Osteoblast (primary cell): ENCODE results near the gene CXCL9. TPM values are rescaled to one million over a fixed set of nuclear protein-coding genes. Genes with fewer than 3 reads are reported as not detected.
"Not testable (repeated sequence)": the region's sequence is repeated elsewhere in the genome, so short reads cannot be mapped to it uniquely, and the experiment has no call there.

Experiments used
- DNase-seq: peaks from one replicate; pipeline ENCODE4 v3.0.0; 2011; ENCODE audit warnings: low spot score, mixed read lengths; ENCODE audit not compliant: insufficient read length; ENCODE audit errors: missing footprints
- H2AFZ ChIP-seq: 2 replicates; pipeline ENCODE4 v1.6.0; 2011; ENCODE audit warnings: mild to moderate bottlenecking, low read length
- H3K27ac ChIP-seq: 2 replicates; pipeline ENCODE4 v1.5.1; 2011; ENCODE audit warnings: mild to moderate bottlenecking, low read depth, low read length, moderate library complexity
- H3K27me3 ChIP-seq: 2 replicates; pipeline ENCODE4 v1.6.0; 2012; ENCODE audit warnings: mild to moderate bottlenecking, control low read depth, inconsistent platforms, low read length, moderate library complexity; ENCODE audit not compliant: insufficient read depth
- H3K36me3 ChIP-seq: 2 replicates; pipeline ENCODE4 v1.5.1; 2011; ENCODE audit warnings: mild to moderate bottlenecking, low read length, control low read depth, moderate library complexity; ENCODE audit not compliant: insufficient read depth
- H3K4me1 ChIP-seq: 2 replicates; pipeline ENCODE4 v1.5.1; 2011; ENCODE audit warnings: mild to moderate bottlenecking, low read length, control low read depth, moderate library complexity; ENCODE audit not compliant: insufficient read depth
- H3K4me2 ChIP-seq: 2 replicates; pipeline ENCODE4 v1.6.0; 2011; ENCODE audit warnings: mild to moderate bottlenecking, low read length; ENCODE audit not compliant: insufficient read depth
- H3K4me3 ChIP-seq: fragments of 200-600 bp; sonication (generic); 3 replicates; pipeline ENCODE4 v1.5.1; 2012; ENCODE audit warnings: mild to moderate bottlenecking, low read length, inconsistent platforms; ENCODE audit not compliant: insufficient read depth
- H3K79me2 ChIP-seq: 2 replicates; pipeline ENCODE4 v1.6.0; 2012; ENCODE audit warnings: mild to moderate bottlenecking, low read length, control low read depth, inconsistent platforms; ENCODE audit not compliant: insufficient read depth
- H3K9me3 ChIP-seq: 2 replicates; pipeline ENCODE4 v1.5.1; 2011; ENCODE audit warnings: low read depth, low read length, control low read depth
- H4K20me1 ChIP-seq: 2 replicates; pipeline ENCODE4 v1.6.0; 2012; ENCODE audit warnings: mild to moderate bottlenecking, low read length, control low read depth; ENCODE audit not compliant: insufficient read depth
- total RNA-seq: library from RNA; depleted of rRNA; stranded (reverse); fragments of >200 nt; gene quantifications from 2 replicates; pipeline ENCODE4 v1.2.3, GENCODE V29; 2012
- TF ChIP-seq, protein P1 (sequence below): IDR thresholded peaks from 2 replicates; pipeline ENCODE4 v1.5.1; 2011; ENCODE audit warnings: mild to moderate bottlenecking, low read depth, low read length, moderate library complexity; ENCODE audit errors: extremely low read depth

Gene CXCL9
- total RNA-seq = not detected in 2 replicates

DNA sequence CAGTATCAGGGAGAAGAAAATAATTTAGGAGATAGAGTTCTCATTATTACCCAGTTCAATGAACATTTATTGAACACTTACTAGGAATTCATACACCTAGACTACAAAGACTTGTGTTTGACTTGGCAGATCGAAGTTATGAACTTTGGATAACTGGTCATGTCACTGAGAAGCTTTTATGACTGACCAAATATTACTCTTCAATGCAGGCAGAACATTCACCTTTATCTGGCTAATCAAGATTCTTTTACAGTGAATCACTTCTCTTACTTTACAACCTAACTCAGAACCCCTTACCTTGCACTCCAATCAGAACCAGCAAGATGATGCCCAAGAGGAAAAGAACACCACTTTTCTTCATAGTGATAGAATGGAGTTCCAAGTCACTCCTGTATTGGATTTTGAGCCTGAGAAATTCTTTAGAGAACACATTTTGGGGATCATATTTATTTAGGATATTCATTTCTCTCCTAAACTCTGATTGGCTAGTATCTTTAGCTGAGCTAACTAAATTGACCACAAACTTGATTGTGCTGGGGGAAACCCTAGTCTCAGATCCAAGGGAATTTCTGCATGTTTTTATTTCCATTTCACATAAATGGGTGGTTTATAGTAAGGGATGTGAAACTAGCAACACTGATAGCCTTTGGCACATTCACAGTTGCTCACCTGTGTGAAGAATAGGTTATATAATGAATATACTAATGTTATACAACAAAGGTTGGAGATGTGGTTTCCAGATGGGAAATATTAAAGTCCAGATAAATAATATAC is at the start of gene CXCL9:
Gene CXCL9, minus strand, starts transcription at position 421 of the 774 bp plus-strand sequence. Its CDS starts 60 bp downstream, at position 361.
- H3K36me3 ChIP-seq = no peaks in the 10 kb centered on the region
- no peak within 1 kb of the TSS for H3K4me3 ChIP-seq
- H2AFZ ChIP-seq = no peak within 1 kb of the TSS
- H3K9me3 ChIP-seq = no peaks in the 10 kb centered on the region
- H3K79me2 ChIP-seq = no peaks in the 10 kb centered on the region
- no peaks in the 10 kb centered on the region for H4K20me1 ChIP-seq
- no peak within 1 kb of the TSS for H3K27ac ChIP-seq
- peaks cover 3% of the 10 kb centered on the region for H3K27me3 ChIP-seq
- no peak within 1 kb of the TSS for H3K4me2 ChIP-seq
- H3K4me1 ChIP-seq = peaks cover 9% of the 10 kb centered on the region
- no peak for DNase-seq
- TF ChIP-seq, protein P1, sequence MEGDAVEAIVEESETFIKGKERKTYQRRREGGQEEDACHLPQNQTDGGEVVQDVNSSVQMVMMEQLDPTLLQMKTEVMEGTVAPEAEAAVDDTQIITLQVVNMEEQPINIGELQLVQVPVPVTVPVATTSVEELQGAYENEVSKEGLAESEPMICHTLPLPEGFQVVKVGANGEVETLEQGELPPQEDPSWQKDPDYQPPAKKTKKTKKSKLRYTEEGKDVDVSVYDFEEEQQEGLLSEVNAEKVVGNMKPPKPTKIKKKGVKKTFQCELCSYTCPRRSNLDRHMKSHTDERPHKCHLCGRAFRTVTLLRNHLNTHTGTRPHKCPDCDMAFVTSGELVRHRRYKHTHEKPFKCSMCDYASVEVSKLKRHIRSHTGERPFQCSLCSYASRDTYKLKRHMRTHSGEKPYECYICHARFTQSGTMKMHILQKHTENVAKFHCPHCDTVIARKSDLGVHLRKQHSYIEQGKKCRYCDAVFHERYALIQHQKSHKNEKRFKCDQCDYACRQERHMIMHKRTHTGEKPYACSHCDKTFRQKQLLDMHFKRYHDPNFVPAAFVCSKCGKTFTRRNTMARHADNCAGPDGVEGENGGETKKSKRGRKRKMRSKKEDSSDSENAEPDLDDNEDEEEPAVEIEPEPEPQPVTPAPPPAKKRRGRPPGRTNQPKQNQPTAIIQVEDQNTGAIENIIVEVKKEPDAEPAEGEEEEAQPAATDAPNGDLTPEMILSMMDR = no peak

DNA sequence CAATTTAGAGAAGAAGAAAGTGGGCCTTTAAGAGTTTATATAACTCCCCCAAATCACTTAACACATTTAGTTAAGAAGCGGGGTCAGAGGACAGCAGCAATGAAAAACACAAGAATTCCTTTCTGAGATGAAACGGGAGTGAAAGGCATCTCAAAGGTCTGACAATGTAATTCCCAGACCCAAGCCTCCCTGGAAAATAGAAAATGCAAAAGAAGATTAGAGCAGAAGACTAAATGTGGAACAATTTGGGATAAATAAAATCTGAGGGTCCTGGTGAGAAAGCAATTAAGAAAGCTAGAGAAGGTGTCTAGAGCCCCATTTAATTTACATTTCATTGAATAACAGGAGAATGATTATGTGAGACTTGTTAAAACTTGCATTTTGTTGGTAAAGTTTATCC is 48.1 kb upstream of the CXCL9 start:
- Histone ChIP-seq H3K79me2 (no peaks in the 10 kb centered on the region), H3K4me3 (no peak overlapping the region), H3K27ac (no peak overlapping the region), H4K20me1 (no peaks in the 10 kb centered on the region), H3K4me1 (no peaks in the 10 kb centered on the region), H3K4me2 (no peak overlapping the region), H3K27me3 (peaks cover 59% of the 10 kb centered on the region), H3K9me3 (no peaks in the 10 kb centered on the region), H3K36me3 (no peaks in the 10 kb centered on the region), H2AFZ (no peak overlapping the region)
- no peak for DNase-seq
- TF ChIP-seq, protein P1 = no peak

DNA sequence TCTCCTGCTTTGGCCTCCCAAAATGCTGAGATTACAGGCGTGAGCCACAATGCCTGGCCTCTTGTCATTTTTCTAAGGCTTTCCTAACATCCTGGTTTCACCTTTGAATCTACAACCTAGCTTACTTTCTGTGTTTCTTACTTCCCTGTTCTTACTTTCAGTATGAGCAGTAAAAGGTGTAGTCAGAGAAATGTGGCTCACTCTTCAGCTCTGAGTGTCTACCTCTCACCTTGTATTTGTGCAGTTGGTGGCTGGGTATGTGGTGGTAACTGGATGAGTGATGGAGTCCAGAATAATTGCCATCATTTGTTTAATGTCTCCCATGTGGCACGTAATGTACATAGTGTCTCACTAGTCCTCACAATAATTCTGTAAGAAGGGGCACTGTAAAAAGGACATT is 47.7 kb upstream of the CXCL9 start:
- H3K9me3 ChIP-seq = no peaks in the 10 kb centered on the region
- H3K36me3 ChIP-seq = no peaks in the 10 kb centered on the region
- H3K4me1 ChIP-seq = no peaks in the 10 kb centered on the region
- DNase-seq = no peak
- H3K27ac ChIP-seq = no peak overlapping the region
- H3K79me2 ChIP-seq = no peaks in the 10 kb centered on the region
- TF ChIP-seq, protein P1 = no peak
- no peaks in the 10 kb centered on the region for H4K20me1 ChIP-seq
- no peak overlapping the region for H3K4me3 ChIP-seq
- H3K4me2 ChIP-seq = no peak overlapping the region
- H3K27me3 ChIP-seq = peaks cover 58% of the 10 kb centered on the region
- H2AFZ ChIP-seq = no peak overlapping the region

DNA sequence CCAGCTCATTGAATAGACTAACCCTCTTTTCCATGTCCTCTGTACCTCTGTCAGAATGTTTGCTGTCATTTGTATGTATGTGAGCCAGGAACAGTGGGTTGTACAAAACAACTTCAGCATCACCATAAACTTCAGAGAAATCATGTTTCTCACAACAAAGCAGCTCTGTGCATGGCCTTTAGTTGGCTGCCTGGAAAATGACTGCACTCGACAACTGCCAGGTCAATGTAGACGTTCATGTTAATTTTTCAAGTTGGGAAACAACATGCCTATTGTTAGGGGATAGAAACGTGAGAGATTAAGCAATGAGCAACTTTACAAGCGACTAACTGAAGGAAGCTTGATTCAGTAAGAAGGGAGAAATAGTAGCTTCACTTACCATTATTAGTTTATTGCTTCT is 46.4 kb upstream of the CXCL9 start:
- Histone ChIP-seq H3K27ac (no peak overlapping the region), H3K4me1 (no peaks in the 10 kb centered on the region), H3K27me3 (peaks cover 57% of the 10 kb centered on the region), H2AFZ (no peak overlapping the region), H4K20me1 (no peaks in the 10 kb centered on the region), H3K4me3 (no peak overlapping the region), H3K4me2 (no peak overlapping the region), H3K79me2 (no peaks in the 10 kb centered on the region), H3K9me3 (no peaks in the 10 kb centered on the region), H3K36me3 (no peaks in the 10 kb centered on the region)
- TF ChIP-seq, protein P1 = no peak
- no peak for DNase-seq

DNA sequence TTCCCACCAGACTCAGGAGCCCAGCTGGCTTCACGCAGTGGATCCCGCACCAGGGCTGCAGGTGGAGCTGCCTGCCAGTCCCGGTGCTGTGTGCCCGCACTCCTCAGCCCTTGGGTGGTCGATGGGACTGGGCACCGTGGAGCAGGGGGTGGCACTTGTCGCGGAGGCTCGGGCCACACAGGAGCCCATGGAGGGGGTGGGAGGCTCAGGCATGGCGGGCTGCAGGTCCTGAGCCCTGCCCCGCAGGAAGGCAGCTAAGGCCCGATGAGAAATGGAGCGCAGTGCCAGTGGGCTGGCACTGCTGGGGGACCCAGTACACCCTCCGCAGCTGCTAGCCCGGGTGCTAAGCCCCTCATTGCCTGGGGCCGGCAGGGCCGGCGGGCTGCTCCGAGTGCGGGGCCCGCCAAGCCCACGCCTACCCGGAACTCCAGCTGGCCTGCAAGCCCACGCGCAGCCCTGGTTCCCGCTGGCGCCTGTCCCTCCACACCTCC is 43.3 kb upstream of the CXCL9 start:
- not testable (repeated sequence) for H3K36me3 ChIP-seq, H4K20me1 ChIP-seq, H3K9me3 ChIP-seq, DNase-seq, H3K4me2 ChIP-seq, H3K27ac ChIP-seq, H3K4me3 ChIP-seq, H3K79me2 ChIP-seq, H3K4me1 ChIP-seq, H2AFZ ChIP-seq
- H3K27me3 ChIP-seq = peaks cover 27% of the 10 kb centered on the region

DNA sequence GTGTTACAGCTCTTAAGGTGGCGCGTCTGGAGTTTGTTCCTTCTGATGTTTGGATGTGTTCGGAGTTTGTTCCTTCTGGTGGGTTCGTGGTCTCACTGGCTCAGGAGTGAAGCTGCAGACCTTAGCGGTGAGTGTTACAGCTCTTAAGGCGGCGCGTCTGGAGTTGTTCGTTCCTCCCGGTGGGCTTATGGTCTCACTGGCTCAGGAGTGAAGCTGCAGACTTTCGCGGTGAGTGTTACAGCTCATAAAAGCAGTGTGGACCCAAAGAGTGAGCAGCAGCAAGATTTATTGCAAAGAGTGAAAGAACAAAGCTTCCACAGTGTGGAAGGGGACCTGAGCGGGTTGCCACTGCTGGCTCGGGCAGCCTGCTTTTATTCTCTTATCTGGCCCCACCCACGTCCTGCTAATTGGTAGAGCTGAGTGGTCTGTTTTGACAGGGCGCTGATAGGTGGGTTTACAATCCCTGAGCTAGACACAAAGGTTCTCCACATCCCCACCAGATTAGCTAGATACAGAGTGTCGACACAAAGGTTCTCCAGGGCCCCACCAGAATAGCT is 42.6 kb upstream of the CXCL9 start:
- not testable (repeated sequence) for H3K36me3 ChIP-seq, H4K20me1 ChIP-seq, H2AFZ ChIP-seq, H3K27ac ChIP-seq, H3K9me3 ChIP-seq, H3K79me2 ChIP-seq, H3K4me2 ChIP-seq, DNase-seq, H3K4me3 ChIP-seq, H3K4me1 ChIP-seq
- peaks cover 20% of the 10 kb centered on the region for H3K27me3 ChIP-seq
